ENCODE results near the gene ATRAID.
"Not testable (repeated sequence)": the region's sequence is repeated elsewhere in the genome, so short reads cannot be mapped to it uniquely, and the experiment has no call there.

ATRAID gene

GRCh38 chr2:27211943-27212625 is at the start of gene ATRAID, which contains the start of gene SLC5A6:
Gene ATRAID (plus strand): TSS chr2:27212041. CDS start chr2:27212369, 328 bp downstream.
Gene SLC5A6 (minus strand): TSS chr2:27212268. CDS start chr2:27207650, 4,618 bp downstream.
- DNase-seq: peak; percentile 76 to 98 (median 88)
- intact Hi-C loops (cut with DNase I): loop anchor here (5.0 kb wide), 2 partner anchors 80 to 160 kb away; partner anchors contain the start of genes EIF2B4, PREB and SNX17

- intact Hi-C loops (cut with DNase I): no loop called here
- no peak for DNase-seq
Measured at GRCh38 chr2:27162151-27163121, 49.4 kb upstream of the ATRAID start.

- no peak for DNase-seq
- intact Hi-C loops (cut with DNase I): no loop called here
Measured at GRCh38 chr2:27164960-27165763, 46.7 kb upstream of the ATRAID start.

GRCh38 chr2:27170581-27171337 is 41.1 kb upstream of the ATRAID start:
- DNase-seq: no peak
- intact Hi-C loops (cut with DNase I): no loop called here

- intact Hi-C loops (cut with DNase I): no loop called here
Measured at GRCh38 chr2:27171351-27171848, 40.4 kb upstream of the ATRAID start.

GRCh38 chr2:27174638-27175037 is 37.2 kb upstream of the ATRAID start:
- DNase-seq: peak in 1 of 10 donors; percentile 87

More at GRCh38 chr2:27171351-27171848, 40.4 kb upstream of the ATRAID start:
- DNase-seq: no peak

GRCh38 chr2:27175330-27175729 is 36.5 kb upstream of the ATRAID start:
- intact Hi-C loops (cut with DNase I): no loop called here

More at GRCh38 chr2:27174638-27175037, 37.2 kb upstream of the ATRAID start:
- intact Hi-C loops (cut with DNase I): no loop called here

GRCh38 chr2:27175781-27176180 is 36.1 kb upstream of the ATRAID start:
- DNase-seq; intact Hi-C loops (cut with DNase I): not testable (repeated sequence)

More at GRCh38 chr2:27175330-27175729, 36.5 kb upstream of the ATRAID start:
- DNase-seq: no peak

- intact Hi-C loops (cut with DNase I): no loop called here
- no peak for DNase-seq
Measured at GRCh38 chr2:27177441-27178351, 34.1 kb upstream of the ATRAID start.

- DNase-seq: no peak
- intact Hi-C loops (cut with DNase I): no loop called here
Measured at GRCh38 chr2:27178469-27178868, 33.4 kb upstream of the ATRAID start.

- no peak for DNase-seq
- intact Hi-C loops (cut with DNase I): no loop called here
Measured at GRCh38 chr2:27179344-27180000, 32.4 kb upstream of the ATRAID start.

- intact Hi-C loops (cut with DNase I): no loop called here
- DNase-seq: no peak
Measured at GRCh38 chr2:27182346-27182745, 29.5 kb upstream of the ATRAID start.

GRCh38 chr2:27184115-27184514 is 27.7 kb upstream of the ATRAID start:
- intact Hi-C loops (cut with DNase I): no loop called here
- DNase-seq: no peak

- intact Hi-C loops (cut with DNase I): no loop called here
- DNase-seq: peak in 4 of 10 donors; percentile 8 to 86 (median 24)
Measured at GRCh38 chr2:27185331-27186026, 26.4 kb upstream of the ATRAID start.

GRCh38 chr2:27186613-27187345 is 25.1 kb upstream of the ATRAID start:
- intact Hi-C loops (cut with DNase I): no loop called here

GRCh38 chr2:27189989-27190388 is 21.9 kb upstream of the ATRAID start:
- intact Hi-C loops (cut with DNase I): loop anchor here (10.0 kb wide), 1 partner anchor 225 kb away; no protein-coding TSS in a partner anchor
- no peak for DNase-seq

More at GRCh38 chr2:27186613-27187345, 25.1 kb upstream of the ATRAID start:
- no peak for DNase-seq

Data from posterior cingulate gyrus (tissue), 11 donors.